SK-N-SH treated with all-trans-retinoic acid at 6 μM for 48 hours (cell line): ENCODE results near the gene S100A16.
A peak's percentile ranks its signal among the peaks of the same experiment; 100 is the strongest.

Source experiments
- ATAC-seq: fragments of 200-7000 bp; cut with Tn5 transposase; 3 replicates; pipeline ENCODE4 v1.9.1; 2020; ENCODE audit warnings: mild to moderate bottlenecking, moderate library complexity
- ARNTL ChIP-seq: fragments of 450-650 bp; formaldehyde crosslinking; IDR thresholded peaks from 2 replicates; pipeline ENCODE4 v1.5.0; 2020; ENCODE audit warnings: low read depth, mild to moderate bottlenecking, moderate library complexity, borderline replicate concordance
- BACH2 ChIP-seq: fragments of 250-450 bp; sonication (Bioruptor Pico); IDR thresholded peaks from 2 replicates; pipeline ENCODE4 v1.9.0; 2021; ENCODE audit warnings: mild to moderate bottlenecking, borderline replicate concordance
- ESRRG ChIP-seq: fragments of 250-450 bp; sonication (Bioruptor Pico); IDR thresholded peaks from 2 replicates; pipeline ENCODE4 v1.6.1; 2021; ENCODE audit warnings: mild to moderate bottlenecking
- GLIS3 ChIP-seq: fragments of 250-450 bp; sonication (Bioruptor Pico); IDR thresholded peaks from 2 replicates; pipeline ENCODE4 v1.5.0; 2020; ENCODE audit warnings: mild to moderate bottlenecking, moderate library complexity
- ISL1 ChIP-seq: fragments of 250-450 bp; sonication (Bioruptor Pico); IDR thresholded peaks from 2 replicates; pipeline ENCODE4 v2.1.2; 2022; ENCODE audit warnings: mild to moderate bottlenecking, moderate library complexity
- OSR1 ChIP-seq: fragments of 250-450 bp; sonication (Bioruptor Pico); IDR thresholded peaks from 2 replicates; pipeline ENCODE4 v1.8.0; 2022; ENCODE audit warnings: moderate library complexity, mild to moderate bottlenecking, inconsistent platforms
- PATZ1 ChIP-seq: fragments of 250-450 bp; sonication (Bioruptor Pico); IDR thresholded peaks from 2 replicates; pipeline ENCODE4 v1.8.0; 2020; ENCODE audit warnings: mild to moderate bottlenecking, moderate library complexity, borderline replicate concordance
- POU6F1 ChIP-seq: fragments of 250-450 bp; sonication (Bioruptor Pico); IDR thresholded peaks from 2 replicates; pipeline ENCODE4 v1.8.0; 2021; ENCODE audit warnings: low read depth, mild to moderate bottlenecking, moderate library complexity, borderline replicate concordance
- PPARA ChIP-seq: fragments of 250-450 bp; sonication (Bioruptor Pico); IDR thresholded peaks from 2 replicates; pipeline ENCODE4 v1.5.0; 2020; ENCODE audit warnings: mild to moderate bottlenecking, borderline replicate concordance
- RARB ChIP-seq: fragments of 250-450 bp; sonication (Bioruptor Pico); IDR thresholded peaks from 2 replicates; pipeline ENCODE4 v1.8.0; 2021; ENCODE audit warnings: mild to moderate bottlenecking, moderate library complexity
- TCF4 ChIP-seq: fragments of 250-450 bp; sonication (Bioruptor Pico); IDR thresholded peaks from 2 replicates; pipeline ENCODE4 v1.8.0; 2021; ENCODE audit warnings: mild to moderate bottlenecking, moderate library complexity, borderline replicate concordance
- TSHZ2 ChIP-seq: fragments of 250-450 bp; sonication (Bioruptor Pico); IDR thresholded peaks from 2 replicates; pipeline ENCODE4 v1.5.0; 2020; ENCODE audit warnings: mild to moderate bottlenecking, moderate library complexity
- ZC3H10 ChIP-seq: fragments of 250-450 bp; sonication (Bioruptor Pico); IDR thresholded peaks from 2 replicates; pipeline ENCODE4 v1.5.1; 2021; ENCODE audit warnings: mild to moderate bottlenecking, moderate library complexity
- ZFP30 ChIP-seq: fragments of 450-650 bp; formaldehyde crosslinking; IDR thresholded peaks from 2 replicates; pipeline ENCODE4 v1.5.0; 2022; ENCODE audit warnings: mild to moderate bottlenecking, moderate library complexity
- ZNF8 ChIP-seq: fragments of 450-650 bp; formaldehyde crosslinking; IDR thresholded peaks from 2 replicates; pipeline ENCODE4 v1.5.0; 2020; ENCODE audit warnings: mild to moderate bottlenecking, moderate library complexity

The S100A16 gene

GRCh38 chr1:153627715-153628626 is 15.0 kb upstream of the S100A16 start, which contains the start of gene S100A1:
Gene S100A1 (plus strand): TSS chr1:153628434. CDS start chr1:153630522, 2,088 bp downstream.
- TF ChIP-seq POU6F1 (no peak), PPARA (CRISPR knock-in tag) (no peak), BACH2 (CRISPR knock-in tag) (no peak), ZNF8 (CRISPR knock-in tag) (no peak), TSHZ2 (CRISPR knock-in tag) (no peak), ZFP30 (CRISPR knock-in tag) (no peak), ISL1 (CRISPR knock-in tag) (no peak), ESRRG (CRISPR knock-in tag) (no peak), OSR1 (CRISPR knock-in tag) (no peak)
- ATAC-seq: peak; percentile 46

GRCh38 chr1:153626904-153627714 is 14.2 kb upstream of the S100A16 start, which contains the start of gene S100A13:
Gene S100A13 (minus strand): TSS chr1:153627505. CDS start chr1:153626472, 1,033 bp downstream.
- TF ChIP-seq ISL1 (CRISPR knock-in tag) (no peak), RARB (CRISPR knock-in tag) (no peak), ZNF8 (CRISPR knock-in tag) (no peak), TSHZ2 (CRISPR knock-in tag) (no peak), GLIS3 (CRISPR knock-in tag) (no peak), PATZ1 (CRISPR knock-in tag) (no peak), ESRRG (CRISPR knock-in tag) (no peak), TCF4 (CRISPR knock-in tag) (no peak), ARNTL (CRISPR knock-in tag) (no peak), ZC3H10 (CRISPR knock-in tag) (no peak)
- ATAC-seq: peak; percentile 78

- ATAC-seq: no peak
- TF ChIP-seq ZFP30 (CRISPR knock-in tag): no peak
Measured at GRCh38 chr1:153626477-153626903, 13.6 kb upstream of the S100A16 start.
